COLO829 (cell line): ENCODE data around the gene C10orf120.

Source experiments
- DNase-seq: peaks from one replicate; pipeline ENCODE4 v3.0.0; 2012; ENCODE audit warnings: low spot score

Gene C10orf120

DNA sequence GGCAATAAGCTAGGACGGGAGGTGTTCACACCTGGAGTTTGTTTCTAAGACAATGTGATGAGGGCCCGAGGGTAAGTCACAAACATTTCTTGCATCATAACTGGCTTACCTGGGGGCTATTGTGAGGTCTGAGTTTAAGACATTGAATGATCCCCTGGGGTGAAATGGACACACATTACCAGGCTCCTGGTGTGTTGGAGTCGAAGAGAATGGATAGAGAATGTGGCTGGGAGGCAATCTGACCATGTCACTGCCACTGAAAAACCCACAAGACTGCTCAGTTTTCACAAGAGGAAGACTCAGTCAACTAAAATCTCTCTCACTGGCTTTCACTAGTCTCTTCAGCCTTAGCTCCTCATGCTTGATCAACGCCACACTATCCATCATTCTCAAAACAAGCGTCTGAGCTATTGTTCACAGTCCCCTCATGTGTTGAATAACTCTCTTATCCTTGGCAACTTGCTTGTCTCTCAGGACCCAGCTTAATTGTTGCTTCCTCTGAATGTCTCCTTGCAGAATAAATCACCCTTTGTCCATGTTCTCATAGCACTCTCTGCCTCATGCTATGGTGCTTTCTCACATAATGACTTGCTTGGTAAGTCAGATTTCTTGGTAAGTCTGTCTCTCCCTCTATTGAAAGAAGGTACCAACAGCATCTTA lies at the start of gene C10orf120:
TSS of gene C10orf120 (minus strand) at position 51 of the 660 bp plus-strand sequence. CDS start 56 bp downstream, outside the sequence.
- DNase-seq, result peak; percentile 6

DNA sequence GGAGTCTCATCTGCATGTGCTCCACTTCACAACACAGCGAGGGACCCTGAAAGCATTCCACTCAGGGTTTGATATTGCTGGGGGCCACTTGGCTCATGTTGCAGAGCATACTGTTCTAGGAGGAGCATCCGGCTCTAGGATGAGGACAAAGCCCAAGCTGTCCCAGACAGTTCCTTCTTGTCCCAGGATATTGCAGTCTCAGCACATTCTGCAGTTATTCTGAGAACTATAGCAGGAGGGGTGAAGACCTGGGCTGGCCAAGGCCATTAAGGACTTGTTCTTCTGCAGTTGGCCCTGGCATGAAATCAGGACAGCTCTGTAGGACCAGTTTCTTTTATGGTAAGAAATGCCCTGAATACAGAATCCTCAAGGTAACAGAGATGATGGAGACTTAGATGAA lies 48.9 kb upstream of the C10orf120 start:
- DNase-seq, result no peak

DNA sequence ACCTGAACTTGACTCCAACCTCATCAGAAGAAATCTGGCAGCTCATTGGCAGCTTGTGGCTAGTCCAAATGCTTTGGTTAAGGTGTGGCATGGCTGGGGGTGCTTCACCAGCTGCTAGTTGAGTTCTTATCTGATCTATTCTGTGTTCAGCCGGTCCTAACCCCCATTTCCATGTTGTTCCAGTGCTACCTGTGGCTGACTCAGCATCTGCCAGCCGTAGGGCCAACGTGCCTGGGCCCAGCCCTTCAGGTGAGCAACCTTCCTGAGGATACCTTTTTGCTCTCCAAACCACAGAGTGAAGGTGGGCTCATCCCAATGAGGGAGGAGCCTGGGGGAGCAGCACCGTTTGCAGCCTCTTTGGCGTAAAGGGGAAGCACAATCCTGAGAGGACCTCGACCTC lies 46.8 kb upstream of the C10orf120 start:
- no peak for DNase-seq

DNA sequence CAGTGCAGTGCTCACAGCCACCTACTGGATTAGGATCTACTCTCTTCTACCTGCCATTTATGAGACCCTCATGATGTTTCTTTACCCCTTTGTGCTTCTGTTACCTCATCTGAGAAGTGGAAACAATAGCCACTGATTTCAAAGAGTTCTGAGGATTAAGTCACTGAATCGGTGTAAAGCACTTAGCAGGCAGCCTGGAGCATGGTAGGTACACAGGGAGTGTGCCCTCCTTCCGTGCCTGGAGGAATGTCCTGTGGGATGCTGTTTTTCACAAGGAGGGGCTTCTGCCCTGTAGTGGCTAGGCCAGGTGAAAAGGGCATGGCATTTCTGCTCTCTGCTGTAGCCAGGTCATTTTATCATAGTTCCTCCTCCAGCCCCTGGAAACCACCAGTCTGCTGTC lies 44.6 kb upstream of the C10orf120 start:
- DNase-seq, result no peak

DNA sequence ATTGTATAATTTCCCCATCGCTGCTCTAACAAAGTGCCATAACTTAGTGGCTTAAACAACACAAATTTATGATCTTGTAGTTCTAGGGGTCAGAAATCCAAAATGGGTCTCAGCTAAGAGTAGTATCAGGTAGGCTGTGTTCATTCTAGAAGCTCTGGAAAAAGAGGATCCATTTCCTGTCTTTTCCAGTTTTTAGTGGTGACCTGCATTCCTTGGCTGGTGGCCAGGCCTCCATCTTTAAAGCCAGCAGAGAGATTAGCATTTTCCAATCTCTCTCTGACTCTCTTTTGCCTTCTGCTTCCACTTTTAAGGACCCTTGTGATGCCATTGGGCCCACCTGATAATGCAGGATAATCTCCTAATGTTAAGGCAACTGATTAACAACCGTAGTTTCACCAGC lies 41.0 kb upstream of the C10orf120 start:
- no peak for DNase-seq

DNA sequence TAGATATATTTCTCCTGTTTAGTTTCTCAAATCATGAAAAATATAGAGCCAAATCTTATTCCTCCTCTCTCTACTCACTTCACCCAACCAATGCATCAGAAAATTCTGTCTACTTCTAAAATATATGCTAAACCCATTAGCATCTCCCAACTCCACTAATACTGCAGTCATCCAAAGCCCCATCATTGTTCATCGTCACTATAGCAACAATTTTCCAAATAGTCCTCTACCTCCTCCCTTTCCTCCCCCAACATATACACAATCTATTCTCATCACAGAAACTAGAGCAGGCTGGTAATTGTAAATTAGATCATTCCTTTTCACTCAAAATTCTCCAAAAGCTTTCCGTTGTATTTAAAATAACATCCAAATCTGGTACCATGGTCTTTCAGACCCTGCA lies 38.4 kb upstream of the C10orf120 start:
- DNase-seq, result no peak

DNA sequence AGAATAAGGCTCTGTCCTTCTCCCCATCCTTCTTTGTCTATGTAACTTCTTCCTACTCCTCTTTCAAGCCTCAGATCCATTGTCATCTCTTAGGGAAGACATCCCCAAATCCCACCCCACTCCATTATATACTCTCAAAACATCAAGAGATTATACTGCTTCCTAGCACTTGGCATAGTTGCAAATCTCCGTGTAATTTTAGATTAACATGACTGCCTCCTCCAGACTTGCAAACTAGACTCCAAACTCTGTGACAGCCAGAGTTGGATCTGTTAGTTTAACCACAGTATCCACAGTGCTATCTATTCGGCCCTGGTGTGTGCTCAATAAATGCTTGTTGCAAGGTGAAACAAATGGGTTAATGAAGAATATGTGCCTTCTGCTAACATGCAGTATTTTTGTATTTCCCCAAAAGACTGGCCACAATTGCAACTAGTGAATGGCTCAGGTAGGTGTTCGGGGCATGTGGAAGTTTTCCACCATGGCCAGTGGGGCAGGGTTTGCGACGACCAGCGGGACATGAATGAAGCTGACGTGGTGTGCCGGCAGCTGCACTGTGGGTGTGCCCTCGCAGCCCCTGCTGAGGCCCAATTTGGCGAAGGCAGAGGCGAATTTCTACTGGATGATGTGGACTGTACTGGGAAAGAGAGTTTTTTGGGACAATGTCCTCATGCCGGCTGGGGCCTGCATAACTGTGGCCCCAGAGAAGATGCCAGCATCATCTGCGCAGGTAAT lies 34.5 kb upstream of the C10orf120 start:
- DNase-seq, result no peak

DNA sequence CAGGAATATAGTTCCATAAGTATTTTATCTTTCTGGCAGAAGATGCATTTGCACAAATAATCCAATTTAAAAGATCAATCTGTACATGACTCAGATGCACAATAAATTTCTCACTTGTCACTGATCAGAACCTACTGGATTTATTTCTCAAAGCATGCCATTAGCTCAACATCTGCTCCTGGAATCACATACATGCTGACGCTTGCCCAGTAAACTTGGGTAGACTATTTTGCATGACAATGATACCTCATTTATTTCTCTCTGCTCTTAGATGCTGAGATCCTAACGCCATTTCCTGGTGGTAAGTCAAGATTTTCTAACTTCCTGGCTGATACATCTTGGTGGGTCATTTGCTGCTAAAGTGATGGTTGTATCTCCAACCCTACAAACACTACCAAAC lies 33.8 kb upstream of the C10orf120 start:
- DNase-seq, result no peak

DNA sequence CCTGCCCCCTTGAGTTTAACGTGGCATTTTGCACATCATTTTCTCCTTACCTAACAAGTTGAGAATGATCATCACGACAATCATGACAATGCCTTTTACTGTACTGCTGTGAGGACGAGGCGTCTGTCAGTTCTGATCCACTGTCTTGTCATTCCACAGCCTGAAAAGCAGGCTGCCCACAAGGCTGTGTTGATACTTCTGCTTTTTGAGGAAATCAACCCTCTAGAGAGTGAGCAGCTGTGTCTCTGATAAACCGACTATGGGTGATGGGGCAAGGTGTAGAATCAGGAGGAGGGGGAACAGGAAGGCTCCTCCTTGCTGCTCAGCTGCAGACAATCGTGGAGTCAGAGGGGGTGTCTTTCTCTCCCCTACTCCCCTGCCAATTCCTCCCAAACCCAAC lies 30.6 kb upstream of the C10orf120 start:
- DNase-seq, result no peak

DNA sequence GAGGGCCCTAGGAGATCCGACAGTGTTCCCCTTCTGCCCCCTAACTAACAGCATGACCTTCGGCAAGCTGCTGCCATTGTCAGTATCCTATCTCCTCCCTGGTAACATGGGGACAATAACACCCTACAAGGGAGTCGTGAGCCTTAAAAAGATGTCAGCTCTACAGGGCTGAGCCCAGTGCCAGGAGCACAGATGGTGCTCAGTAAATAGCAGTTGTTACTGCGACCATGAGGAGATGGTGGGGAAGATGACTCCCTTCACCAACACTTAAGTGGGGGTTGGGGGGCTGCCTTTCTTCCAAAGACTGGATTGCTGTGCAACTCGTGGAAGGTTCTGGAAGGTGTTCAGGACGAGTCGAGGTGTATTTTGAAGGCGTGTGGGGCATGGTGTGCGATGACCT lies 29.5 kb upstream of the C10orf120 start:
- DNase-seq, result no peak

DNA sequence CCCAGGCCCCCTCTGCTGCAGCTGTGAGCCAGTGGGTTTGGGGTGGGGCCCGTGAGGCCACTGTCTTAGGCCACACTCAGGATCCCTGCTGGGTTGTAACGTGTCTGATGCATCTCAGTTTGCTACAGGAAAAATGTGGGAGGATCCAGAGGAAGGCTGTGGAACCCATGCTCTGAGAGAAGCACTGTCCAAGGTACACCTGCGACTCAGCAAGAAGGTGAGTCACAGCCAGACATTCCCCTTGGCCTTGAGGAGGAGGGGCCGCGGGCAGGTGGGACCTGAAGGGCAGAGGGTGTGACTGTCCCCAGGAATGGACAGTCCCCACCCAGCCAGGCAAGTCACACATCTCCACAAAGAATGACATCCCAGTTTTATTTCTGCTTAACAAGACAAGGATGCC lies 27.8 kb upstream of the C10orf120 start:
- no peak for DNase-seq

DNA sequence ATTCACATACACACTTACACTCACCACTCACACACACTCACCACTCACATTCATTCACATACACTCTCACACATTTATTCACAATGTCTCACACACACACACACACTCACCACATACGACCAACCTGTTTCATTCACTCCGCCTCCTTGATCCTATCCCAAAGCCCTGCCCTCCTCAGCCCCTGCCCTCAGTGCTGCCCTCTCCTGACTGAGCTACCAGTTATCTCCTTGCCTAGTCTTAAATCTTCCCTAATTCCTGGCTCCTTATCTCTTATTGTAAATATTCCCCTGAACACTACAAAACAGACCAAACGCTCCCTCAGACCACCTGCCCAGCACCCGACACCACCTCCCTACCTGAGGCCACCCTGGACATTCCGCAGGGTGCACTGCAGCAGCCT lies 26.1 kb upstream of the C10orf120 start:
- DNase-seq, result no peak

DNA sequence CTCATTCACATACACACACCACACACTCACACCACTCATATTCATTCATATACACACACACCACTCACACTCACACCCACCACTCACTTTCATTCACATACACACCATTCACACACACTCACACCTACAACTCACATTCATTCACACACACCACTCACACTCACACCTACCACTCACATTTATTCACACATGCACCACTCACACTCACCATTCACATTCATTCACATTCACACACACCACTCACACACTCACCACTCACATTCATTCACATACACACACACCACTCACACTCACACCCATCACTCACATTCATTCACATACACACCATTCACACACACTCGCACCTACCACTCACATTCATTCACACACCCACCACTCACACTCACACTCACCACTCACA lies 25.4 kb upstream of the C10orf120 start:
- DNase-seq, result no peak

DNA sequence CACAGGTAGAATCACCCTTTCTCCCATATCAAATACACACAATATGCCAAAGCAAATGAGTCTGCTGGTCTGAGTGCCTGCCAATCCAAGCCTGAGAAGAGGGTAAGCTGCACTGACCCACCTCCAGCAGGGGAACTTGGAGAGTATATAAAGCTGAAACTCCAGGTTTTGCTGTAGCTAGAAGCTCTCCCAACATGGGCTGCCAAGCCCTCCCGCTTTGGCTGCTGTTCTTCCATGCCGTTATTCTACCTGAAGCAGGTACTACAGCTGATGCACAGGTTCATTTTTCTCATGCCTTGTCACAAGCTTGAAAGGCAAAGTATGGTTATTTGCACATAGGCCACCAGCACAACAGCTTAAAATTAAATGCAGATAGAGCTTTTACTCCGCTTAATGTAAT lies 21.5 kb upstream of the C10orf120 start:
- DNase-seq, result no peak

DNA sequence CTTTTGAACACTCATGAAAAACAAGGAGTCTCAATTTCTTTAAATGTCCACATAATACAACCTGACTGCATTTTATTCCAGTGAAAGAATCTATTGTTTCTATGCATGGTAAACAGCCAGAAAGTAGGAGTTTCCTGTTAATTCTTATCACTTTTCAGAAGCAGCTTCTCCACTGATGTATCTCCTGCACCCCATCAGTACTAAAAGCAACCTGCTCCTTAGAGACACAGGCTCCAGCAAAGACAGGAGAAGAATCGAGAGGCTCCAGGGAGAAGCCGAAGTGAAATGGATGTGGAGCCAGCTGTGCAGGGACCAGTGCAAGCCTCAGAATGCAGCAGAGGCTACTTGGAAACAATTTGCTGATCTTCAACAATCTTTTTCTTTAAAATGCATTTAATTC lies 16.4 kb upstream of the C10orf120 start:
- DNase-seq, result no peak

DNA sequence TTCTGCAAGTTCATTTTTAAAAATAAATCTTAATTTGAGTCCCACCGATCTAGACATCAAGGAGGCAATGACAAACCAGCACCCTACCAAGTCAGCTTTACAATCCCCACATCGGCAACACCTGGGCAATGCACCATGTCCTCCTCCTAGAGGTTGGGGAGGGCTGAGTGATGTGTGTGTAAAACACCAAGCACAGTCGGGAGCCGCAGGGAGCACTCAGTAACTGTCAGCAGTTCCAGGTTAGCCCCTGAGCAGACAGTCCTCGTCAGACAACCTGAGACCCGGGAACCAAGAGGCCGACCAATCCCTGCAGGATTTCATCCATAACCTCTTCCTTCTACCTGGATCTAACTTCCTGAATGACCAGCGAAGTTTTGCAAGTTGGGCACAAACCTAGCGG lies 15.9 kb upstream of the C10orf120 start:
- DNase-seq, result no peak

DNA sequence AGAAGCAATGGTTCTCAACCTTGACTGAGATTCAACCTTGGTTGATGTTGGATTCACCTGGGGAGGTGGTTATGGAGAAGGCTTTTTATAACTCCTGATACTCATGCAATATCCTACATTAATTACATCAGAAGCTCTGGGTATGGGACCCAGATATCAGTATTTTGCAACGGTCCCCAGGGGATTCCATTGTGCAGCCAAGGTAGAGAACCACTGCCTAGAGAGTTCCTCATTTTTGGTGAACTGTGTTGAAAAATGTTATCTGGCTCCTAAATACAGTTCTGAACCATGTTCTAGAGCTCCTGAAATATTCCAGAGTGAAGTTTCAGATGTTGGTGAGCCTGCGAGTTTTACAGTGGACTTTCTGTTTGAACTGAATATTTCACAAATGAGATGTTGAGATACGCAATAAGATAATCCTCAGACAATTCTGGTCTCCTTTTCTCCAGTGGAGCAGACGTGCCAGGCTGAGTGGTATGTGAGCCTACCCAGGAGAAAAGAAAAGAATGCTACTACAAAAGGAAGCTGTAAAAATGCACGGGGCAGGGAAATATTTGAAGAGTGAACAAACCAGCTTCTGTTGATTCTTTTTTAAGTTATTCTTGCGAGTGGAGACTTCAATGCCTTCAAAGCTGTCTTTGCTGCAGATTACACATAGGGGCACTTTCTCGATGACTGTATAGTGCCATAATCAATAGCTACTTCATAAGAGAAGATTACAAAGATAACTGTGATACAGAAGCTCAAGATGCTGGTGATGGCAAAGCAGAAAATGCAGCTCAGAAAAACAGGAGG lies 13.6 kb upstream of the C10orf120 start:
- DNase-seq, result peak; percentile 23

DNA sequence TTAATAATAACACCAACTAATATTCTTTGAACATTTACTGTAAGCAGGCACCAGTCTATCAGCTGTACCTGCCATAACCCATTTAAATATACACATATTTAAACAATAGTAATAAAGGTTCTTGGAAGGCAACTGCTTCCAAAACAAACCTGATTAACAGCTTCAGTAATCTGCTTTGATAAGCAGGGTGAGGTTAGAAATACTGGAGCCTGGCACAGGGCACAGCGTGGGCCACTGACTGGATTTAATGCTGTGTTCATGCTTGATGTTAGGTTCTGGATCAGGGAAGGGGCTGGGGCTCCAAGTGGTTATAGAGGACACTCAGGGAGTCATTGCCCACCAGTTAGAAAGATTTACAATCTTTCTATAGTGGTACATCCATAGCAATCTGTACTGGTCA lies 10.9 kb upstream of the C10orf120 start:
- no peak for DNase-seq

DNA sequence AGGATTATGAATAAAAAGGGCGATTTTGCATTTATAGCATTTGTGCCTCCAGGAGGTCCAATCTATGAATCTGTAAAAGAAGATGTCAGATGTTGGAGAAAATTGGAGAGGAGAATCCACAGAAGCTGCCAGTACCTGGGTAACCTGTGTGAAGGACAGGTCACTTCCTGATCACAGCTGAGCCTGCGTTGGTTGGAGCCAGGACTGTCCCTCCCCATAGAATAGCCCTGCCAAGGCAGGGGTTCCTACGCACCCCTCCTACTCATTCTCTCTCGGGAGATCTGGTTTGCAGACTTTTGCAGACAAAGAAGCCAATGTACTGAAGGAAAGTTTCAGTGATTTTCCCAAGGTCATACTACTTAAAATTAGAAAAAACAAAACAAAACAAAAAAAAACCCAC lies 10.3 kb upstream of the C10orf120 start:
- DNase-seq, result no peak

DNA sequence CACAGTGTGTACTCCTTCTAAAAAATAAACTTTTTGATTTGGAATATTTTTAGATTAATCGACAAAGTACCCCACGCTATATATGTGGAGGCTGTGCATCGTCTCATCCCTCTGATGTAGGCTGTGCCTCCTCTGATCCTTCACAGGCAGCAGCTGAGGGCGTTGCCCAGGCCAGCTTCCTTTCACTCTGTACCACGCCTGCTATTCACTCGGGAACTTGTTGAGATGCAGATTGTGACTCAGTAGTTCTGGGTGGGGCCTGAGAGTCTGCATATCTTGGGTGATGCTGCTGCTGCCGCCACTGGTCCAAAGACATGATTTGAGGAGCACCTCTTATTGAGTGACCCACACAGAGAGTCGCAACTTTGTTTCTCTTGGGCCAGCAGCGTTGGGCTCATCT lies 7.9 kb upstream of the C10orf120 start:
- DNase-seq, result no peak

DNA sequence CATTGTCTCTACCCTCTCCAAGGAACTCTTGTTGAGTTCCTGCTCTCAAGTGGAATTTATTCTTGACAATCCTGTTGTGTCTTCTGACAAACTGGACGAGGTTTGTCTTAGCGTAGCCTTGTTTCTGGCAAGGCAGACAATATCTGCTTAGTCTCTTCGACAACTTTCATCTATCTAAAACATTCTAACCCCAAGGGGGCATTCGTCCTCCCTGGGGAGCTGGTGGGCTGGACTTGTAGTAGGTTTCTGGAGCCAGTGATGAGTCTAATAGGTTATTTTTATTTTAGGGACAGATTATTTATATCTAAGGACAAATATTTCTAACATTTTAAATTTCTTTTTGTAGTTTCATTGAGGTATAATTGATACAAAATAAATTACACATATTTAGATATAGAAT lies 7.3 kb upstream of the C10orf120 start:
- DNase-seq, result no peak

DNA sequence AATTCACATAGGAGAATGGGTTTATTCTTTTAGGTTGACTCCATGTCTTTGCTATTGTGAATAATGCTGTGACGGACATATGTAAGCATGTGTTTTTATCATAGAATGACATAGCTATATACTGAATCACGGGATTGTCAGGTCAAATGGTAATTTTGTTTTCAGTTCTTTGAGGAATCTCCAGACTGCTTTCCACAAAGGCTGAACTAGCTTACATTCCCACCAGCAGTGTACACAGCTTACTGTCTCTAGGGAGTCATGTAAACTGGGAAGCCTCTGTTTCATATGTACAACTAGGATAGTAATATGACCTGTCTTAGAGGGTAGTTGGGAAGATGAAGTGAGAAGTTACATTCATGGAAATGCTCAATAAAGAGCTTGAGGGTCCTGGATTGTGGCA lies 6.8 kb upstream of the C10orf120 start:
- no peak for DNase-seq
